HG02642 (cell line): ENCODE measurements around the gene EPB41L2.
A peak's percentile ranks its signal among the peaks of the same experiment; 100 is the strongest.

Experiments
- ATAC-seq: cut with Tn5 transposase; IDR thresholded peaks from one replicate; pipeline ENCODE4 v1.9.1; 2021; ENCODE audit warnings: mild to moderate bottlenecking; ENCODE audit not compliant: unreplicated experiment, poor library complexity

Gene EPB41L2

GRCh38 chr6:130851026-130851425 is 212.0 kb downstream of the EPB41L2 start:
- ATAC-seq, result no peak

GRCh38 chr6:130849594-130849993 is 213.5 kb downstream of the EPB41L2 start:
- no peak for ATAC-seq

GRCh38 chr6:130848945-130849344 is 214.1 kb downstream of the EPB41L2 start:
- ATAC-seq, result peak; percentile 82

- ATAC-seq, result no peak
Observed at GRCh38 chr6:130847001-130847910, 215.8 kb downstream of the EPB41L2 start.

GRCh38 chr6:130846501-130846900 is 216.5 kb downstream of the EPB41L2 start:
- no peak for ATAC-seq

GRCh38 chr6:130843575-130844320 is 219.3 kb downstream of the EPB41L2 start:
- peak; percentile 73 for ATAC-seq

GRCh38 chr6:130841128-130841728 is 221.8 kb downstream of the EPB41L2 start:
- ATAC-seq, result no peak

- no peak for ATAC-seq
Observed at GRCh38 chr6:130840050-130840449, 223.0 kb downstream of the EPB41L2 start.

- ATAC-seq, result no peak
Observed at GRCh38 chr6:130839379-130839778, 223.7 kb downstream of the EPB41L2 start.

GRCh38 chr6:130838951-130839350 is 224.1 kb downstream of the EPB41L2 start:
- ATAC-seq, result no peak

- no peak for ATAC-seq
Observed at GRCh38 chr6:130838250-130838860, 224.7 kb downstream of the EPB41L2 start.

- no peak for ATAC-seq
Observed at GRCh38 chr6:130837067-130837466, 226.0 kb downstream of the EPB41L2 start.

- no peak for ATAC-seq
Observed at GRCh38 chr6:130836055-130836640, 226.9 kb downstream of the EPB41L2 start.

GRCh38 chr6:130834482-130835251 is 228.4 kb downstream of the EPB41L2 start:
- no peak for ATAC-seq

GRCh38 chr6:130833569-130833968 is 229.5 kb downstream of the EPB41L2 start:
- no peak for ATAC-seq

GRCh38 chr6:130831607-130832006 is 231.4 kb downstream of the EPB41L2 start:
- no peak for ATAC-seq

- ATAC-seq, result no peak
Observed at GRCh38 chr6:130829333-130829910, 233.6 kb downstream of the EPB41L2 start.

- ATAC-seq, result no peak
Observed at GRCh38 chr6:130827247-130828149, 235.5 kb downstream of the EPB41L2 start, which contains the start of gene SMLR1. TSS of gene SMLR1 (plus strand) at chr6:130827406. CDS start at chr6:130827414, 8 bp downstream.
